22Rv1 (cell line): ENCODE data around the gene TACSTD2.

Source experiments
- H3K27ac ChIP-seq: fragments of 450-650 bp; 2 replicates; pipeline ENCODE4 v1.5.1; 2017
- CTCF ChIP-seq: fragments of 450-650 bp; IDR thresholded peaks from 2 replicates; pipeline ENCODE4 v1.5.1; 2017; ENCODE audit warnings: mild to moderate bottlenecking
- ZFX ChIP-seq: fragments of 450-650 bp; IDR thresholded peaks from 2 replicates; pipeline ENCODE4 v1.6.1; 2017; ENCODE audit warnings: antibody characterized with exemption, borderline replicate concordance

The TACSTD2 gene

GRCh38 chr1:58581641-58582040 lies 4.6 kb upstream of the TACSTD2 start:
- TF ChIP-seq CTCF (no peak), ZFX (no peak)
- no peak overlapping the region for H3K27ac ChIP-seq

DNA sequence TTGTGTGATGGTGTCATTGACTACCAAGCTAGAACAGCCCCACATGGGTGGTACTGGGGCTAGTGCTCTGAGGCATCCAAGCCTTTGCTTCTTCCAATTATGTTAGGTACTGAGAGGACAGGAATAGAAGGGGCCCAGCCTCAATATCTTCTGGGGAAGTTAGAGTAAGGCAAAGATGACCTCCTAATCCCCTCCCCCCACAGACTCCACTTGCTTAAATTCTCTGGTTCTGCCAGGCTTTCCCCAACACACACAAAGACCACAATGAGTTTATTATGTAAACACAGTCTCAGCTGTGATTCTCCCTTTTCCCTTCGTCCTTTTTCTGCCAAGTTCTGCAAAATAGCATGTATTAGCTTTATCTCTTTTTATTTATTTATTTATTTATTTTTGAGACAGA lies 3.1 kb upstream of the TACSTD2 start:
- no peak for TF ChIP-seq CTCF
- no peak for TF ChIP-seq ZFX

GRCh38 chr1:58577654-58578030 lies 590 bp upstream of the TACSTD2 start:
- 0 out of 2 replicates have a peak overlapping the region, but pooled peaks have one; percentile 20 for H3K27ac ChIP-seq

More for the DNA sequence above, 3.1 kb upstream of the TACSTD2 start:
- no peak overlapping the region for H3K27ac ChIP-seq

GRCh38 chr1:58576325-58576726 lies 726 bp downstream of the TACSTD2 start:
- H3K27ac ChIP-seq = no peak overlapping the region

More at GRCh38 chr1:58577654-58578030, 590 bp upstream of the TACSTD2 start:
- TF ChIP-seq CTCF = no peak
- TF ChIP-seq ZFX = no peak

GRCh38 chr1:58575551-58576324 lies 1.3 kb downstream of the TACSTD2 start:
- no peak overlapping the region for H3K27ac ChIP-seq
- TF ChIP-seq CTCF (no peak), ZFX (no peak)

More at GRCh38 chr1:58576325-58576726, 726 bp downstream of the TACSTD2 start:
- TF ChIP-seq CTCF = no peak

GRCh38 chr1:58574816-58575215 lies 2.2 kb downstream of the TACSTD2 start:
- no peak overlapping the region for H3K27ac ChIP-seq
- TF ChIP-seq ZFX = no peak
- no peak for TF ChIP-seq CTCF
